ENCODE measurements around the gene TMEM255A. TPM values are rescaled to one million over a fixed set of nuclear protein-coding genes. Genes with fewer than 3 reads are reported as not detected.

TMEM255A gene
- total and polyA plus RNA-seq, 2 experiments from 2014 or later, result 0.21 to 0.28 TPM

- H3K4me3 Mint-ChIP-seq, result no peak overlapping the region
- H3K79me2 ChIP-seq (replicated peaks; ENCODE audit: insufficient read depth), result no peaks in the 10 kb centered on the region
- ATAC-seq, result peak; percentile 83
- H3F3A ChIP-seq (replicated peaks; ENCODE audit: low read depth), result no peaks in the 10 kb centered on the region
- peaks cover 38% of the 10 kb centered on the region for H3K27me3 ChIP-seq (ENCODE audit: insufficient read depth)
- peak; percentile 64 for DNase-seq (ENCODE audit: low spot score)
- no peak overlapping the region for H3K27ac ChIP-seq (ENCODE audit: low read depth)
- H3K4me1 Mint-ChIP-seq, result peaks cover 23% of the 10 kb centered on the region
- no peaks in the 10 kb centered on the region for H4K20me1 ChIP-seq (replicated peaks; ENCODE audit: insufficient read depth)
- H3K36me3 Mint-ChIP-seq (ENCODE audit: low read depth), result no peaks in the 10 kb centered on the region
- H3K9me3 Mint-ChIP-seq, result no peaks in the 10 kb centered on the region
- no peak overlapping the region for H3K4me2 ChIP-seq
- H3K27ac Mint-ChIP-seq, result no peak overlapping the region
- no peak for TF ChIP-seq ZNF331 (CRISPR knock-in tag; IDR thresholded peaks at IDR 0.05; ENCODE audit: low read depth)
- TF ChIP-seq, protein P1, sequence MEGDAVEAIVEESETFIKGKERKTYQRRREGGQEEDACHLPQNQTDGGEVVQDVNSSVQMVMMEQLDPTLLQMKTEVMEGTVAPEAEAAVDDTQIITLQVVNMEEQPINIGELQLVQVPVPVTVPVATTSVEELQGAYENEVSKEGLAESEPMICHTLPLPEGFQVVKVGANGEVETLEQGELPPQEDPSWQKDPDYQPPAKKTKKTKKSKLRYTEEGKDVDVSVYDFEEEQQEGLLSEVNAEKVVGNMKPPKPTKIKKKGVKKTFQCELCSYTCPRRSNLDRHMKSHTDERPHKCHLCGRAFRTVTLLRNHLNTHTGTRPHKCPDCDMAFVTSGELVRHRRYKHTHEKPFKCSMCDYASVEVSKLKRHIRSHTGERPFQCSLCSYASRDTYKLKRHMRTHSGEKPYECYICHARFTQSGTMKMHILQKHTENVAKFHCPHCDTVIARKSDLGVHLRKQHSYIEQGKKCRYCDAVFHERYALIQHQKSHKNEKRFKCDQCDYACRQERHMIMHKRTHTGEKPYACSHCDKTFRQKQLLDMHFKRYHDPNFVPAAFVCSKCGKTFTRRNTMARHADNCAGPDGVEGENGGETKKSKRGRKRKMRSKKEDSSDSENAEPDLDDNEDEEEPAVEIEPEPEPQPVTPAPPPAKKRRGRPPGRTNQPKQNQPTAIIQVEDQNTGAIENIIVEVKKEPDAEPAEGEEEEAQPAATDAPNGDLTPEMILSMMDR (conservative IDR thresholded peaks at IDR 0.05; ENCODE audit: low read depth in 2 of 2), result peak; percentile 41 to 68
- peaks cover 6% of the 10 kb centered on the region; the same call in 1 of the 2 replicates for H3K4me1 ChIP-seq (ENCODE audit: insufficient read depth)
- H3K9me2 ChIP-seq (ENCODE audit: insufficient read depth), result no peaks in the 10 kb centered on the region
- no peak overlapping the region for H3K4me3 ChIP-seq
- H3K36me3 ChIP-seq (ENCODE audit: insufficient read depth), result no peaks in the 10 kb centered on the region
- H2AFZ ChIP-seq, result no peak overlapping the region
- H3K27me3 Mint-ChIP-seq (ENCODE audit: insufficient read depth, low read depth, poor library complexity), result no peaks in the 10 kb centered on the region
Observed at GRCh38 chrX:120299928-120300327, 11.3 kb downstream of the TMEM255A start.

DNA sequence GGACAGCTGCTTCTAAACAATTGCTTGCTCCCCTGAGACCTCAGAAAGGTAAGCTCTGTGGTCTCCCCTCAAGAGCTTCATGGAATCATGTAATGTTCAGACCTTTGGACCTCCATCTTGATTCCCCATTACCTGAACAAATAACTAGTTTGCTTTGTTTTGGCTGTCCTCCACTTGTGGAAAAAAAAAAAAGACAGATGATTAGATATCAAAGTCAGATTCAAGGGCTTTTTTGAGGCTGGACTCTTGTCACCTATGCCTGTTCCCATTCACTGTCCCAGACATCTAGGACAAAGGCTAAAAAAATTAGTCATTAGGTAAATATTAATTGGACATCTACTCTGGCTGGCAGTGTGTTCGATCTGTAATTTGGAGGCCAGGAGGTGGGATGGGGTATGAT is 13.3 kb downstream of the TMEM255A start:
- H3K27ac ChIP-seq (ENCODE audit: low read depth), result no peak overlapping the region
- H3K4me2 ChIP-seq, result no peak overlapping the region
- no peak overlapping the region for H3K4me3 ChIP-seq
- Mint-ChIP-seq H3K4me3 (no peak overlapping the region), H3K36me3 (ENCODE audit: low read depth) (no peaks in the 10 kb centered on the region), H3K9me3 (no peaks in the 10 kb centered on the region), H3K4me1 (peaks cover 12% of the 10 kb centered on the region), H3K27ac (no peak overlapping the region), H3K27me3 (ENCODE audit: insufficient read depth, low read depth, poor library complexity) (no peaks in the 10 kb centered on the region)
- no peak for TF ChIP-seq STAT1 (IDR thresholded peaks at IDR 0.05; ENCODE audit: unreplicated experiment)
- peaks cover 6% of the 10 kb centered on the region; the same call in 1 of the 2 replicates for H3K4me1 ChIP-seq (ENCODE audit: insufficient read depth)
- no peaks in the 10 kb centered on the region for H3K36me3 ChIP-seq (ENCODE audit: insufficient read depth)
- no peak for ATAC-seq
- no peaks in the 10 kb centered on the region for H4K20me1 ChIP-seq (replicated peaks; ENCODE audit: insufficient read depth)
- no peak overlapping the region for H2AFZ ChIP-seq
- no peaks in the 10 kb centered on the region for H3K9me2 ChIP-seq (ENCODE audit: insufficient read depth)
- no peaks in the 10 kb centered on the region for H3K79me2 ChIP-seq (replicated peaks; ENCODE audit: insufficient read depth)
- peaks cover 18% of the 10 kb centered on the region for H3K27me3 ChIP-seq (ENCODE audit: insufficient read depth)
- no peak for DNase-seq (ENCODE audit: low spot score)
- no peaks in the 10 kb centered on the region for H3F3A ChIP-seq (replicated peaks; ENCODE audit: low read depth)

DNA sequence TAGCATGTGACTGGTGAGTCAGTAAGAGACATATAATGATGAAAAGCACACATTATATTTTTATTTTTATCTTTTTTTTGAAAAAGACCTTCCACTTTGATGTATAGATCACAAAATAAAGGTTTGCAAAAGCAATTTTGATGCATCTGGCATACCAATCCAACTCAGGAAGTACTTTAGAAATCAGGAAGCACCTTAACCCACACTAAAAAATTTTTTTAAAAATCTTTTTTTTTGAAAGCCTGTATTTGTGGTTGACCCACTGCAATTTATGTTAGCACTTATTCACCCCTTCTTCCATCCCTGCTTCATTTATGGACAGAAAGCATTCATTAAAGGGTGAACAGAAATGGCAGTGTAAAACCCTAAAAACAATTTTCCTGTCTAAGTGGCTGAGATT is 16.6 kb downstream of the TMEM255A start:
- Mint-ChIP-seq H3K4me3 (no peak overlapping the region), H3K9me3 (no peaks in the 10 kb centered on the region), H3K27me3 (ENCODE audit: insufficient read depth, low read depth, poor library complexity) (no peaks in the 10 kb centered on the region), H3K4me1 (no peaks in the 10 kb centered on the region), H3K27ac (no peak overlapping the region), H3K36me3 (ENCODE audit: low read depth) (no peaks in the 10 kb centered on the region)
- no peaks in the 10 kb centered on the region for H3K27me3 ChIP-seq (ENCODE audit: insufficient read depth)
- H4K20me1 ChIP-seq (replicated peaks; ENCODE audit: insufficient read depth), result no peaks in the 10 kb centered on the region
- DNase-seq (ENCODE audit: low spot score) (no peak), ATAC-seq (no peak)
- TF ChIP-seq ZNF114 (CRISPR knock-in tag; IDR thresholded peaks at IDR 0.05) (no peak), ZNF462 (CRISPR knock-in tag; IDR thresholded peaks at IDR 0.05) (no peak), JUNB (IDR thresholded peaks at IDR 0.05; ENCODE audit: unreplicated experiment) (no peak), CREB1 (CRISPR knock-in tag; IDR thresholded peaks at IDR 0.05; ENCODE audit: low read depth) (no peak), EZH2phosphoT487 (IDR thresholded peaks at IDR 0.05; ENCODE audit: unreplicated experiment) (no peak)
- TF ChIP-seq, protein P2, sequence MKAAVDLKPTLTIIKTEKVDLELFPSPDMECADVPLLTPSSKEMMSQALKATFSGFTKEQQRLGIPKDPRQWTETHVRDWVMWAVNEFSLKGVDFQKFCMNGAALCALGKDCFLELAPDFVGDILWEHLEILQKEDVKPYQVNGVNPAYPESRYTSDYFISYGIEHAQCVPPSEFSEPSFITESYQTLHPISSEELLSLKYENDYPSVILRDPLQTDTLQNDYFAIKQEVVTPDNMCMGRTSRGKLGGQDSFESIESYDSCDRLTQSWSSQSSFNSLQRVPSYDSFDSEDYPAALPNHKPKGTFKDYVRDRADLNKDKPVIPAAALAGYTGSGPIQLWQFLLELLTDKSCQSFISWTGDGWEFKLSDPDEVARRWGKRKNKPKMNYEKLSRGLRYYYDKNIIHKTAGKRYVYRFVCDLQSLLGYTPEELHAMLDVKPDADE (IDR thresholded peaks at IDR 0.05), result no peak
- no peaks in the 10 kb centered on the region for H3K4me1 ChIP-seq (ENCODE audit: insufficient read depth)
- no peaks in the 10 kb centered on the region for H3F3A ChIP-seq (replicated peaks; ENCODE audit: low read depth)
- no peaks in the 10 kb centered on the region for H3K79me2 ChIP-seq (replicated peaks; ENCODE audit: insufficient read depth)
- H2AFZ ChIP-seq, result no peak overlapping the region
- H3K4me3 ChIP-seq, result no peak overlapping the region
- H3K27ac ChIP-seq (ENCODE audit: low read depth), result no peak overlapping the region
- H3K36me3 ChIP-seq (ENCODE audit: insufficient read depth), result no peaks in the 10 kb centered on the region
- H3K9me2 ChIP-seq (ENCODE audit: insufficient read depth), result no peaks in the 10 kb centered on the region
- no peak overlapping the region for H3K4me2 ChIP-seq
